ENCODE results near the gene SPTBN2. TPM values are rescaled to one million over a fixed set of nuclear protein-coding genes. Genes with fewer than 3 reads are reported as not detected.
A peak's percentile ranks its signal among the peaks of the same experiment; 100 is the strongest.

The SPTBN2 gene
- total and polyA plus RNA-seq, 4 experiments from 2014 or later = not detected

DNA sequence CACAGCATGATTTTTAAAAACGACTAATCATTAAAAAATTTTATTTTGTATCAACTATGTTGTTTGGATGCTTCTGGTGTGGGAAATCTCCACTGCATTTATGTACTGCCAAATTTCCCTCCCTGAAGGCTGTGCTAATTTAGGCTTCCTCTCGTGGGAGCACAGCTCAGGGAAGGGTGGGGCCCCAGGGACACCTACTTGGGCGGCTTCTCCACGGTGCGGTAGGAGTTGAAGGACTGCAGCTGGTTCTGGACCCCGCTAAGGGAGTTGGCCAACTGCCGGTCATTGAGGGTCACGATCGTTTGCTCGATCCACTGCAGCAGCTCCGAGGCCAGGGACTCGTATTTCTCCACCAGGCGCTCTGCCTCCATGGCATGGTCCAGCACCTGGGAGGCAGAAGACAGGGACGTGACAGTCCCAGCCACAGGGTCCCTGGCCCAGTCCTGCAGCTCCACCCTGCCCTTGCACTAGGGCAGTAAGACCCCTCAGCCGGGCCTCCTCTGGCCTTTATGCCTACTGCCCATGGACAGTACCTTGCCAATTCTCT lies 18.6 kb downstream of the SPTBN2 start:
- ChIA-PET POLR2A (ENCODE audit: partially characterized antibody) (no interaction called here), CTCF (ENCODE audit: partially characterized antibody) (no interaction called here)
- no peak for DNase-seq
- Mint-ChIP-seq H3K9me3 (peaks cover 0 to 1% (median 0%) of the 10 kb centered on the region in 8 donors), H3K27ac (no peak overlapping the region), H3K4me3 (no peak overlapping the region), H3K36me3 (no peaks in the 10 kb centered on the region), H3K27me3 (peaks cover 7 to 22% of the 10 kb centered on the region in 2 donors), H3K4me1 (no peaks in the 10 kb centered on the region)
- H3K4me3 ChIP-seq (ENCODE audit: low read length in 2 of 2) = no peak overlapping the region
- no peaks in the 10 kb centered on the region for H3K4me1 ChIP-seq (ENCODE audit: insufficient read depth, low read length)
- H3K36me3 ChIP-seq (ENCODE audit: insufficient read depth, low read length) = no peaks in the 10 kb centered on the region
- no peaks in the 10 kb centered on the region for H3K9me3 ChIP-seq (ENCODE audit: control insufficient read depth in 1 of 2, low read length in 2 of 2)
- H3K27me3 ChIP-seq (ENCODE audit: insufficient read depth, low read length) = no peaks in the 10 kb centered on the region
- no peak overlapping the region for H3K27ac ChIP-seq (ENCODE audit: low read depth, low read length)
- intact Hi-C loops (cut with micrococcal nuclease) = no loop called here

- H3K27ac Mint-ChIP-seq = no peak overlapping the region
- POLR2A ChIA-PET (ENCODE audit: partially characterized antibody) = no interaction called here
- CTCF ChIA-PET (ENCODE audit: partially characterized antibody) = interaction anchor here (3.1 kb wide), 1 partner anchor 13 kb away, joined by 8 read pairs; no protein-coding TSS in a partner anchor
- Histone ChIP-seq H3K36me3 (ENCODE audit: insufficient read depth, low read length) (no peaks in the 10 kb centered on the region), H3K27ac (ENCODE audit: low read depth, low read length) (no peak overlapping the region), H3K4me3 (ENCODE audit: low read length in 2 of 2) (no peak overlapping the region), H3K9me3 (ENCODE audit: control insufficient read depth in 1 of 2, low read length in 2 of 2) (no peaks in the 10 kb centered on the region), H3K4me1 (ENCODE audit: insufficient read depth, low read length) (no peaks in the 10 kb centered on the region), H3K27me3 (ENCODE audit: insufficient read depth, low read length) (no peaks in the 10 kb centered on the region)
- H3K4me1 Mint-ChIP-seq = no peaks in the 10 kb centered on the region
- H3K27me3 Mint-ChIP-seq = peaks cover 3 to 13% of the 10 kb centered on the region in 2 donors
- peaks cover 0 to 1% (median 0%) of the 10 kb centered on the region in 8 donors for H3K9me3 Mint-ChIP-seq
- no peak for DNase-seq
- intact Hi-C loops (cut with micrococcal nuclease) = no loop called here
- H3K4me3 Mint-ChIP-seq = no peak overlapping the region
- no peaks in the 10 kb centered on the region for H3K36me3 Mint-ChIP-seq
Measured at GRCh38 chr11:66708701-66709100, 20.3 kb downstream of the SPTBN2 start.

DNA sequence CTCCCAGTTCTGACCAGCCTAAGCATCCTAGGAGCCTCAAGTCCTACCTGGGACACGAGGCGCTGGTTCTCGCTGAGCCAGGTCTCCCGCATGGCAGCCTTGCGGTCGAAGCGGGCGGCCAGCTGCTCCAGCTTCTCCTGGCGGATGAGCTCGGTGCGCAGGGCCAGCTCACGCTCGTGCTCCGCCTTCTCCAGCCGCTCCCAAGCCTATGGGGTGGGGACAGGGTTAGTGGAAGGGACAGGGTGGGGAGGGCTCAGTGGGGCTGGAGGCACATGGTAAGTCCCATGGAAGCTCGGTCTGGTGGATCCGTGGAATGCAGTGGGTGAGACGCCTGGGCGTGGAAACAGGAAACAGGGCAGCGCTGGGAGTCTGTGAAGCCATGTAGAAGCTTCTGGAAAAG lies 20.9 kb downstream of the SPTBN2 start:
- intact Hi-C loops (cut with micrococcal nuclease) = no loop called here
- H3K27ac ChIP-seq (ENCODE audit: low read depth, low read length) = no peak overlapping the region
- no peaks in the 10 kb centered on the region for H3K9me3 ChIP-seq (ENCODE audit: control insufficient read depth in 1 of 2, low read length in 2 of 2)
- CTCF ChIA-PET (ENCODE audit: partially characterized antibody) = interaction anchor here (3.1 kb wide), 1 partner anchor 12 kb away, joined by 8 read pairs; no protein-coding TSS in a partner anchor
- no peaks in the 10 kb centered on the region for H3K27me3 ChIP-seq (ENCODE audit: insufficient read depth, low read length)
- H3K4me1 ChIP-seq (ENCODE audit: insufficient read depth, low read length) = no peaks in the 10 kb centered on the region
- H3K36me3 ChIP-seq (ENCODE audit: insufficient read depth, low read length) = no peaks in the 10 kb centered on the region
- no peak overlapping the region for H3K4me3 ChIP-seq (ENCODE audit: low read length in 2 of 2)
- Mint-ChIP-seq H3K27ac (no peak overlapping the region), H3K4me1 (no peaks in the 10 kb centered on the region), H3K9me3 (peaks cover 0 to 1% (median 0%) of the 10 kb centered on the region in 8 donors), H3K4me3 (no peak overlapping the region), H3K27me3 (peaks cover 0 to 9% of the 10 kb centered on the region in 2 donors), H3K36me3 (no peaks in the 10 kb centered on the region)
- DNase-seq = no peak
- POLR2A ChIA-PET (ENCODE audit: partially characterized antibody) = no interaction called here

GRCh38 chr11:66707486-66707885 lies 21.5 kb downstream of the SPTBN2 start:
- ChIA-PET CTCF (ENCODE audit: partially characterized antibody) (interaction anchor here (3.1 kb wide), 1 partner anchor 12 kb away, joined by 8 read pairs; no protein-coding TSS in a partner anchor), POLR2A (ENCODE audit: partially characterized antibody) (no interaction called here)
- intact Hi-C loops (cut with micrococcal nuclease) = no loop called here
- H3K9me3 ChIP-seq (ENCODE audit: control insufficient read depth in 1 of 2, low read length in 2 of 2) = no peaks in the 10 kb centered on the region
- Mint-ChIP-seq H3K9me3 (peaks cover 0 to 1% (median 0%) of the 10 kb centered on the region in 8 donors), H3K4me3 (no peak overlapping the region), H3K27me3 (peaks cover 0 to 8% of the 10 kb centered on the region in 2 donors), H3K4me1 (no peaks in the 10 kb centered on the region), H3K27ac (peak overlapping the region in 1 of 7 donors; percentile 23), H3K36me3 (no peaks in the 10 kb centered on the region)
- no peaks in the 10 kb centered on the region for H3K4me1 ChIP-seq (ENCODE audit: insufficient read depth, low read length)
- H3K27ac ChIP-seq (ENCODE audit: low read depth, low read length) = no peak overlapping the region
- H3K36me3 ChIP-seq (ENCODE audit: insufficient read depth, low read length) = no peaks in the 10 kb centered on the region
- no peak overlapping the region for H3K4me3 ChIP-seq (ENCODE audit: low read length in 2 of 2)
- no peak for DNase-seq
- no peaks in the 10 kb centered on the region for H3K27me3 ChIP-seq (ENCODE audit: insufficient read depth, low read length)

- POLR2A ChIA-PET (ENCODE audit: partially characterized antibody) = no interaction called here
- no peak for DNase-seq
- H3K36me3 ChIP-seq (ENCODE audit: insufficient read depth, low read length) = no peaks in the 10 kb centered on the region
- CTCF ChIA-PET (ENCODE audit: partially characterized antibody) = interaction anchor here (3.1 kb wide), 1 partner anchor 11 kb away, joined by 8 read pairs; no protein-coding TSS in a partner anchor
- Mint-ChIP-seq H3K27me3 (peaks cover 0 to 8% of the 10 kb centered on the region in 2 donors), H3K9me3 (peaks cover 0 to 1% (median 0%) of the 10 kb centered on the region in 8 donors), H3K27ac (no peak overlapping the region), H3K4me1 (no peaks in the 10 kb centered on the region), H3K4me3 (no peak overlapping the region), H3K36me3 (no peaks in the 10 kb centered on the region)
- H3K9me3 ChIP-seq (ENCODE audit: control insufficient read depth in 1 of 2, low read length in 2 of 2) = no peaks in the 10 kb centered on the region
- no peaks in the 10 kb centered on the region for H3K4me1 ChIP-seq (ENCODE audit: insufficient read depth, low read length)
- intact Hi-C loops (cut with micrococcal nuclease) = no loop called here
- H3K4me3 ChIP-seq (ENCODE audit: low read length in 2 of 2) = no peak overlapping the region
- no peak overlapping the region for H3K27ac ChIP-seq (ENCODE audit: low read depth, low read length)
- H3K27me3 ChIP-seq (ENCODE audit: insufficient read depth, low read length) = no peaks in the 10 kb centered on the region
Measured at GRCh38 chr11:66706989-66707388, 22.0 kb downstream of the SPTBN2 start.

GRCh38 chr11:66705587-66706335 lies 23.3 kb downstream of the SPTBN2 start:
- H3K4me3 Mint-ChIP-seq = peak overlapping the region in 1 of 8 donors; percentile 17
- H3K27ac Mint-ChIP-seq = no peak overlapping the region
- DNase-seq = no peak
- peaks cover 0 to 4% of the 10 kb centered on the region in 2 donors for H3K27me3 Mint-ChIP-seq
- H3K9me3 ChIP-seq (ENCODE audit: control insufficient read depth in 1 of 2, low read length in 2 of 2) = no peaks in the 10 kb centered on the region
- ChIA-PET CTCF (ENCODE audit: partially characterized antibody) (interaction anchor here (0.6 kb wide), 1 partner anchor 315 kb away, joined by 3 read pairs; no protein-coding TSS in a partner anchor), POLR2A (ENCODE audit: partially characterized antibody) (interaction anchor here (0.6 kb wide), 1 partner anchor 89 kb away, joined by 3 read pairs; no protein-coding TSS in a partner anchor)
- H3K27ac ChIP-seq (ENCODE audit: low read depth, low read length) = no peak overlapping the region
- peaks cover 0 to 1% (median 0%) of the 10 kb centered on the region in 8 donors for H3K9me3 Mint-ChIP-seq
- no peaks in the 10 kb centered on the region for H3K4me1 Mint-ChIP-seq
- no peaks in the 10 kb centered on the region for H3K4me1 ChIP-seq (ENCODE audit: insufficient read depth, low read length)
- H3K27me3 ChIP-seq (ENCODE audit: insufficient read depth, low read length) = no peaks in the 10 kb centered on the region
- H3K36me3 Mint-ChIP-seq = no peaks in the 10 kb centered on the region
- no peaks in the 10 kb centered on the region for H3K36me3 ChIP-seq (ENCODE audit: insufficient read depth, low read length)
- H3K4me3 ChIP-seq (ENCODE audit: low read length in 2 of 2) = no peak overlapping the region
- intact Hi-C loops (cut with micrococcal nuclease) = no loop called here

- Mint-ChIP-seq H3K27ac (no peak overlapping the region), H3K27me3 (peaks cover 0 to 3% of the 10 kb centered on the region in 2 donors), H3K9me3 (peaks cover 0 to 2% (median 0%) of the 10 kb centered on the region in 8 donors), H3K36me3 (no peaks in the 10 kb centered on the region), H3K4me1 (no peaks in the 10 kb centered on the region), H3K4me3 (no peak overlapping the region)
- Histone ChIP-seq H3K36me3 (ENCODE audit: insufficient read depth, low read length) (no peaks in the 10 kb centered on the region), H3K4me1 (ENCODE audit: insufficient read depth, low read length) (no peaks in the 10 kb centered on the region), H3K27me3 (ENCODE audit: insufficient read depth, low read length) (no peaks in the 10 kb centered on the region), H3K27ac (ENCODE audit: low read depth, low read length) (no peak overlapping the region), H3K9me3 (ENCODE audit: control insufficient read depth in 1 of 2, low read length in 2 of 2) (no peaks in the 10 kb centered on the region), H3K4me3 (ENCODE audit: low read length in 2 of 2) (no peak overlapping the region)
- ChIA-PET POLR2A (ENCODE audit: partially characterized antibody) (no interaction called here), CTCF (ENCODE audit: partially characterized antibody) (interaction anchor here (0.5 kb wide), 1 partner anchor 463 kb away, joined by 4 read pairs; no protein-coding TSS in a partner anchor)
- intact Hi-C loops (cut with micrococcal nuclease) = no loop called here
- no peak for DNase-seq
Measured at GRCh38 chr11:66704659-66705360, 24.2 kb downstream of the SPTBN2 start.

Data from CD4-positive, alpha-beta memory T cell (primary cell).